HL-60 (cell line): ENCODE results near the gene ZNF423.

Experiments used
- DNase-seq, 2 experiments: peaks; one replicate each; pipeline ENCODE4 v3.0.0-alpha.2; 2010 to 2020; ENCODE audit warnings: low read depth in 1 of 2, low spot score in 1 of 2
- H3K27ac ChIP-seq: fragments of 250-450 bp; sonication (Bioruptor Pico); replicated peaks from 2 replicates; pipeline ENCODE4 v1.5.1; 2020; ENCODE audit warnings: mild to moderate bottlenecking, moderate library complexity
- H3K27me3 ChIP-seq: fragments of 250-450 bp; sonication (Bioruptor Pico); 2 replicates; pipeline ENCODE4 v1.5.1; 2021; ENCODE audit warnings: mild to moderate bottlenecking, moderate library complexity; ENCODE audit not compliant: insufficient read depth, poor library complexity, severe bottlenecking
- H3K4me3 ChIP-seq: replicated peaks from 2 replicates; pipeline ENCODE4 v1.5.1; 2011; ENCODE audit warnings: mild to moderate bottlenecking, control low read depth, low read length; ENCODE audit not compliant: insufficient read depth
- CTCF ChIP-seq: IDR thresholded peaks from one replicate; pipeline ENCODE4 v1.5.1; 2011; ENCODE audit warnings: low read length, control low read depth, inconsistent platforms; ENCODE audit not compliant: insufficient read depth
- GABPA ChIP-seq: IDR thresholded peaks from 2 replicates; pipeline ENCODE4 v1.6.1; 2012; ENCODE audit warnings: low read depth
- POLR2AphosphoS5 ChIP-seq: IDR thresholded peaks from 2 replicates; pipeline ENCODE4 v1.6.1; 2012; ENCODE audit warnings: low read depth
- REST ChIP-seq: IDR thresholded peaks from 2 replicates; pipeline ENCODE4 v1.6.1; 2012; ENCODE audit warnings: low read depth; ENCODE audit not compliant: insufficient replicate concordance
- SPI1 ChIP-seq: IDR thresholded peaks from 2 replicates; pipeline ENCODE4 v1.6.1; 2012; ENCODE audit warnings: low read depth, mild to moderate bottlenecking, borderline replicate concordance

ZNF423 gene

GRCh38 chr16:49763826-49764225, 92.1 kb downstream of the ZNF423 start:
- Histone ChIP-seq H3K4me3 (no peak overlapping the region), H3K27me3 (no peaks in the 10 kb centered on the region), H3K27ac (no peak overlapping the region)
- no peak for DNase-seq
- TF ChIP-seq GABPA (no peak), CTCF (no peak), POLR2AphosphoS5 (no peak), SPI1 (no peak), REST (no peak)

GRCh38 chr16:49760815-49761214, 95.1 kb downstream of the ZNF423 start:
- DNase-seq, result no peak
- Histone ChIP-seq H3K27ac (no peak overlapping the region), H3K27me3 (peaks cover 5% of the 10 kb centered on the region), H3K4me3 (no peak overlapping the region)
- no peak for TF ChIP-seq REST
- no peak for TF ChIP-seq POLR2AphosphoS5
- TF ChIP-seq GABPA, result no peak
- TF ChIP-seq CTCF, result no peak
- TF ChIP-seq SPI1, result no peak

GRCh38 chr16:49757559-49758069, 98.3 kb downstream of the ZNF423 start:
- no peak overlapping the region for H3K27ac ChIP-seq
- H3K27me3 ChIP-seq, result peaks cover 16% of the 10 kb centered on the region
- H3K4me3 ChIP-seq, result no peak overlapping the region
- TF ChIP-seq POLR2AphosphoS5 (no peak), CTCF (no peak), GABPA (no peak), SPI1 (no peak), REST (no peak)
- DNase-seq, result no peak
